ENCODE measurements around the gene RBBP4.
"Not testable (repeated sequence)": the region's sequence is repeated elsewhere in the genome, so short reads cannot be mapped to it uniquely, and the experiment has no call there.

- not testable (repeated sequence) for TF ChIP-seq CTCF (IDR thresholded peaks at IDR 0.05); EZH2 (IDR thresholded peaks at IDR 0.05; ENCODE audit: borderline replicate concordance, insufficient read depth, low read depth, low read length, poor library complexity, severe bottlenecking)
Measured at GRCh38 chr1:32696996-32697395, 46.0 kb downstream of the RBBP4 start.

All from B cell (primary cell).